Mesothelial cell of epicardium (in vitro differentiated cells): ENCODE measurements around the gene ASB7. TPM values are rescaled to one million over a fixed set of nuclear protein-coding genes. Genes with fewer than 3 reads are reported as not detected.

Experiments used
- DNase-seq, 2 experiments: peaks; one replicate each; pipeline ENCODE4 v3.0.0; 2021; ENCODE audit warnings: low spot score in 2 of 2; ENCODE audit not compliant: unreplicated experiment in 2 of 2
- H3K27ac Mint-ChIP-seq: 2 replicates; pipeline ENCODE4 v1.8.0; 2021; ENCODE audit warnings: mixed read lengths
- H3K27me3 Mint-ChIP-seq: 2 replicates; pipeline ENCODE4 v1.8.0; 2021; ENCODE audit warnings: low read depth, mixed read lengths
- H3K36me3 Mint-ChIP-seq: 2 replicates; pipeline ENCODE4 v1.8.0; 2021; ENCODE audit warnings: mixed read lengths
- H3K4me1 Mint-ChIP-seq: 2 replicates; pipeline ENCODE4 v1.8.0; 2021; ENCODE audit warnings: mixed read lengths
- H3K4me3 Mint-ChIP-seq: 2 replicates; pipeline ENCODE4 v1.8.0; 2021; ENCODE audit warnings: mild to moderate bottlenecking, moderate library complexity, mixed read lengths
- H3K9me3 Mint-ChIP-seq: 2 replicates; pipeline ENCODE4 v1.8.0; 2021; ENCODE audit warnings: mixed read lengths
- total RNA-seq: library from RNA; stranded (reverse); gene quantifications from 3 replicates; pipeline ENCODE4 v1.2.1, GENCODE V29; 2021
- TF ChIP-seq, protein P1 (sequence below): fragments of 200-600 bp; sonication (generic); IDR thresholded peaks from one replicate; pipeline ENCODE4 v1.5.0; 2021; ENCODE audit warnings: antibody characterized with exemption; ENCODE audit not compliant: unreplicated experiment

The ASB7 gene
- total RNA-seq, 1 donor from 2014 or later, result 15.5 TPM

DNA sequence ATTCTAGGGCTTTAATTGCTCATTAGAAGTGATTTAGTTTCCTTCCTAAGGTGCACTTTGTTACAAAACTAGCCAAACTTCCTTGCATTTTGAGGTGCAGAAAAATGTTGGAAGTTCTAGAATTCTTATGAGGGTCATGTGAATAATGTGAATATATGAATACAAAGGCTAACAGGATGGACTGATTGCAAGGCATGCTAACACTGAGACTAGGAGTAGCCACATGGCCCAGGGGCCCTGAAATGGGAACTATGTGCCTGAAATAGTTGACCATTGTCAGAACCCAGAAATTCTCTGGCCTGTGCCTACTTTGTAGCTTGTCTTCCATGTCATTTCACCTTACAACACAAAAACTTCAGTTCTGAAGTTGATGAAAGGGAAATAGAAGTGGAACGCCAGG lies 10.8 kb downstream of the ASB7 start:
- Mint-ChIP-seq H3K4me1 (no peaks in the 10 kb centered on the region), H3K27me3 (no peaks in the 10 kb centered on the region), H3K36me3 (peaks cover 18% of the 10 kb centered on the region), H3K9me3 (no peaks in the 10 kb centered on the region), H3K27ac (no peak overlapping the region), H3K4me3 (no peak overlapping the region)
- TF ChIP-seq, protein P1, sequence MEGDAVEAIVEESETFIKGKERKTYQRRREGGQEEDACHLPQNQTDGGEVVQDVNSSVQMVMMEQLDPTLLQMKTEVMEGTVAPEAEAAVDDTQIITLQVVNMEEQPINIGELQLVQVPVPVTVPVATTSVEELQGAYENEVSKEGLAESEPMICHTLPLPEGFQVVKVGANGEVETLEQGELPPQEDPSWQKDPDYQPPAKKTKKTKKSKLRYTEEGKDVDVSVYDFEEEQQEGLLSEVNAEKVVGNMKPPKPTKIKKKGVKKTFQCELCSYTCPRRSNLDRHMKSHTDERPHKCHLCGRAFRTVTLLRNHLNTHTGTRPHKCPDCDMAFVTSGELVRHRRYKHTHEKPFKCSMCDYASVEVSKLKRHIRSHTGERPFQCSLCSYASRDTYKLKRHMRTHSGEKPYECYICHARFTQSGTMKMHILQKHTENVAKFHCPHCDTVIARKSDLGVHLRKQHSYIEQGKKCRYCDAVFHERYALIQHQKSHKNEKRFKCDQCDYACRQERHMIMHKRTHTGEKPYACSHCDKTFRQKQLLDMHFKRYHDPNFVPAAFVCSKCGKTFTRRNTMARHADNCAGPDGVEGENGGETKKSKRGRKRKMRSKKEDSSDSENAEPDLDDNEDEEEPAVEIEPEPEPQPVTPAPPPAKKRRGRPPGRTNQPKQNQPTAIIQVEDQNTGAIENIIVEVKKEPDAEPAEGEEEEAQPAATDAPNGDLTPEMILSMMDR, result no peak
- DNase-seq, result no peak

DNA sequence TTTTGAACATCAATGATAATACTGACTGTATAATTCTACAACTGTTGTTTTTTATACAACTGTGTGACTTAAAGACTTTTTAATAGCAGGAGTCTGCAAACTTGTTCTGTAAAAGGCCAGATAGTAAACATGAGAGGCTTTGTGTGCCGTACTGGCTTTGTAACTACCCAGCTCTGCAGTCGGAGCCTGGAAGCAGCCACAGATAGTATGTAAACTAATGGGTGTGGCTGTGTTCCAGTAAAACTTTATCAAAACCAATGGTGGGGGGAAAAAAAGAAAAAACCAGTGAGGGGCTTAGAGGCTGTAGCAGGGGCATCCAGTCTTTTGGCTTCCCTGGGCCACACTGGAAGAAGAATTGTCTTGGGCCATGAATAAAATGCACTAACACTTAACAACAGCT lies 11.9 kb downstream of the ASB7 start:
- no peak overlapping the region for H3K27ac Mint-ChIP-seq
- TF ChIP-seq, protein P1, result no peak
- H3K4me1 Mint-ChIP-seq, result no peaks in the 10 kb centered on the region
- no peak overlapping the region for H3K4me3 Mint-ChIP-seq
- no peaks in the 10 kb centered on the region for H3K27me3 Mint-ChIP-seq
- peaks cover 21% of the 10 kb centered on the region for H3K36me3 Mint-ChIP-seq
- no peak for DNase-seq
- H3K9me3 Mint-ChIP-seq, result no peaks in the 10 kb centered on the region

DNA sequence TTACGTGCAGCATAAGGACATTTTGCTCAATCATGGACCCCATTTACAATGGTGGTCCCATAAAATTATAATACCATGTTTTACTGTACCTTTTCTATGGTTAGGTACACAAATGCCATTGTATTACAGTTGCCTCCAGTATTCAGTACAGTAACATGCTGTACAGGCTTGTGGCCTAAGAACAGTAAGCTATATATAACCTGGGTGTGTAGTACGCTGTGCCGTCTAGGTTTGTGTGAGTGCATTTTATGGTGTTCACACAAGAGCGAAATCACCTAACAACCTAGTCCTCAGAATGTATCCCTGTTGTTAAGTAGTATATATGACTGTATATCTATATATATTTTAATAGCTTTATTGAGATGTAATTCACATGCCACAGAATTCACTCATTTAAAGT lies 12.5 kb downstream of the ASB7 start:
- Mint-ChIP-seq H3K4me1 (no peaks in the 10 kb centered on the region), H3K9me3 (no peaks in the 10 kb centered on the region), H3K36me3 (peaks cover 24% of the 10 kb centered on the region), H3K27ac (no peak overlapping the region), H3K27me3 (no peaks in the 10 kb centered on the region), H3K4me3 (no peak overlapping the region)
- no peak for DNase-seq
- TF ChIP-seq, protein P1, result no peak

- Mint-ChIP-seq H3K36me3 (peaks cover 27% of the 10 kb centered on the region), H3K27ac (no peak overlapping the region), H3K4me3 (no peak overlapping the region), H3K27me3 (no peaks in the 10 kb centered on the region), H3K4me1 (no peaks in the 10 kb centered on the region), H3K9me3 (no peaks in the 10 kb centered on the region)
- DNase-seq, result no peak
- TF ChIP-seq, protein P1, result no peak
Measured at GRCh38 chr15:100615801-100616200, 13.4 kb downstream of the ASB7 start.

DNA sequence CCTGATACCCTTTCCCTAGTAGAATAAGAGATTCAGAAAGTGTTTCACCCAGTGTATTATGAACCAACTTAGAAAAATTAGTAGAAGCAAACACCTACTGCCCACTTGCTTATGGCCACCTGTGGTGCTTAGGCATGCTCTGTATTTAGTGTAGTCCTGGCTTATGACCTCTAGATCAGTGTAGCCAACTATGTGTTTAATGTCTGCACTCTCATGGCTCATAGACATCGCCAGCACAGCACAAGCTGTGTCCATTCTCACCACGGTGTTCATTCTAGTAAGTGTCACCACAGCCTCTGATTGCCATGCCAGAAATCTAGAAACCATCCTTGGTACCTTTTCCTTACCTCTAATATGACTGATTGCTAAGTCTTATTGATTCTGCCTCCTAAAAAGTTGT lies 14.3 kb downstream of the ASB7 start:
- H3K27ac Mint-ChIP-seq, result no peak overlapping the region
- no peak overlapping the region for H3K4me3 Mint-ChIP-seq
- H3K4me1 Mint-ChIP-seq, result no peaks in the 10 kb centered on the region
- peaks cover 30% of the 10 kb centered on the region for H3K36me3 Mint-ChIP-seq
- DNase-seq, result no peak
- no peaks in the 10 kb centered on the region for H3K27me3 Mint-ChIP-seq
- peaks cover 3% of the 10 kb centered on the region for H3K9me3 Mint-ChIP-seq
- TF ChIP-seq, protein P1, result no peak

GRCh38 chr15:100623301-100623700 lies 20.9 kb downstream of the ASB7 start:
- no peaks in the 10 kb centered on the region for H3K27me3 Mint-ChIP-seq
- peaks cover 29% of the 10 kb centered on the region for H3K36me3 Mint-ChIP-seq
- TF ChIP-seq, protein P1, result no peak
- no peak for DNase-seq
- peaks cover 13% of the 10 kb centered on the region for H3K9me3 Mint-ChIP-seq
- H3K4me3 Mint-ChIP-seq, result no peak overlapping the region
- H3K27ac Mint-ChIP-seq, result no peak overlapping the region
- no peaks in the 10 kb centered on the region for H3K4me1 Mint-ChIP-seq
